CD4-positive, alpha-beta T cell treated with Interferon gamma for 1 hour (primary cell): ENCODE data around the gene TOR3A.

ENCODE experiments used
- DNase-seq: peaks from one replicate; pipeline ENCODE4 v3.0.0-alpha.2; 2020

The TOR3A gene

DNA sequence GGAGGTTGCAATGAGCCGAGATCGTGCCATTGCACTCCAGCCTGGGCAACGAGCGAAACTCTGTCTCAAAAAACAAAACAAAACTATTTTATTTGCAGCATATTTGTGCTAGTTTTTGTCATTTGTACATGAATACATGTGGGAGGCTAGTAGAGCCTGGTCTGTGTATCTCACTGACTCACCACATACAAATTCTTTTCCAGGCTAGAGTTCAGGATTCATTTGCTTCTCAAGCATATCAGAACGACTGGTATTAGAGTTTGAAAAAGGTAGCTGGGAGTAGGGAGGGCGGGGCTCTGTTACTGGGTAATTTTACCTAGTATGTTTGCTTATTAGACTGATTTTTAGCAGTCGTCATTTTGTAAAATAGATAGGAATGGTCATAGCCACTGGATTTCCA lies 4.5 kb upstream of the TOR3A start:
- DNase-seq: no peak

DNA sequence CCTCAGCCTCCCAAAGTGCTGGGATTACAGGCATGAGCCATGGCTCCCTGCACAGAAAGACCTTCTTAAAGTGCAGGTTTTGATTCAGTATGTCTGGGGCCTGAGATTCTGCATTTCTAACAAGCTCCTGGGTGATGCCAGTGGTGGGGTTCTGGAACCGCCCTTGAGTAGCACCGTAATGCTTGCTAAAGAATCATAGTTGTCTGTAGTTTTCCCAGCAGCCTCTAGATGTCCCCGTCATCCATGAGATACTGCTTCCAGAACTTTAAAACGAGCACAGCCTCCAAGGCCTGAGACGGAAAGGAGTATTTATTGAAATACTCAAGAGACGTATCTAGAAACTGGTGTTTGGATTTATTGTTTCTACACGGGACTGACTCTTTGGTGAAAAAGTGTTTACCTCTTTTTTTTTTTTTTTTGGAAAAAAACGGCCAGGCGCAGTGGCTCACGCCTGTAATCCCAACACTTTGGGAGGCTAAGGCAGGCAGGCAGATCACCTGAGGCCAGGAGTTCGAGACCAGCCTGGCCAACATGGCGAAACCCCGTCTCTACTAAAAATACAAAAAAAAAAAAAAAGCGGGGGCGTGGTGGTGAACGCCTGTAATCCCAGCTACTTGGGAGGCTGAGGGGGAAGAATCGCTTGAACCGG lies 2.6 kb upstream of the TOR3A start:
- DNase-seq: peak; percentile 58

DNA sequence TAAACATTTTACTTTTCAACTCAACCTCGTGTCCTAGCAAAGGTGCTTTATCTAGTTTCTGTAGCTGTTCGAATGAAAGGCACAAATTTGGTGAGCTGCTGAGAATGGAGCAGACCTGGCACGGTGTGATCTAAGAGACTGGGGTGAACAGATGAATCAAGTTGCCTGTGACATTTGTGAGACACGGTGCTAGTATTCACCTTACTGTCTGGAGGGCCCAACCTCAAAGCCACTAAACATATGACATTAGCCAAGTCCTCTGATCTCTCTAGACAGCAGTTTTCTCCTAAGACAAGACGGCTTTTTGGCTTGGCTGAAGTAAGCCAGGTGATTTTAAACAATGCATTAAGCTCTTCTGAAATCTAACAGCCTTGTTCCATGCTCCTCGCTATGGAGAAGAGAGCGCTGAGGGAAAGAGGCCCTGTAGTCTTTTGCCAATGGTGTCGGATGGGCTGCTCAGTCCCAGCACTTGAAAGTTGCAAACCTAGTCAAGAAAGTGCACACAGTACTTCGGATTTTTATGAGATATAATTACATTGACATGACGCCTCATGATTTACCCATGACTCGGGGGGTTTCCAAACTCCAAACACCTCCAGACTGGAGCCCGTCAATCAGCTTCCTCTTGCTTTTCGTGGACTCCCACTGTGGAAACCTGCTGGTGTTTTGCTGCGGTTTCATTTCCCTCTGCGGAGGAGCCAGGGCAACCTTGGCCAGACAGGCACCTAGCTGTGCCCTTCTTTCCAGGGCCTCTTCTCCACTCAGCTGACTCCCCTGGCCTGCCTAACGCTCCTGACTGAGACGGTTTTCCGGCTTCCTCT lies 794 bp upstream of the TOR3A start:
- peak; percentile 62 for DNase-seq

DNA sequence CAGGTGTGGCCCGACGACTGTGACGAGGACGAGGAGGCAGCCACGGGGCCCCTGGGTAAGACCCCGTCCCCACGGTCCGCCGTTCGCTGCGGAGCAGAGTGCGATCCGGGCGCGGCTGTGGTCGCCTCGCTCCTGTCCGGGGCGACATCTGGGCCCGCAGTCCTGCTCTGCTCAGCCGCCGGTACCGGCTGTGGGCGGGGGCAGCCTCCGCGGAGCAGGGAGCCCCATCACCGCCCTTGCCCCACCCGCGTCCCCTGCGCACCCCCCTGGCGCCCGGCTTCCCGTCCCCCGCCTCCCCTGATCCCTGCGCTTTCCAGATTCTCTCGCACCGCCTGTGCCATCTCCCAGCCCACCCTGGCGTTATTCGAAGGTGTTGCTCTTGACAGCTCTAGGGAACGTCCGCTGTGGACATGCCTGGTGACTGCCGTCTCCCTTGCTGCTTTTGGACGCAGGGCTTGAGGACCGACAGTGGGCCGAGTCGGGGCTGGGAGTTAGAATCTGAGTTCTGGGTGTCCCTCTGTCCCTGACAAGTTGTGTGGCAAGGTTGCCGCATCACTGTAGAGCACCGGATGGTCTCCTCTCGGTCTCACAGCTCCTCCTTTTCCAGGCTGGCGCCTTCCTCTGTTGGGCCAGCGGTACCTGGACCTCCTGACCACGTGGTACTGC lies 596 bp downstream of the TOR3A start:
- peak; percentile 14 for DNase-seq

DNA sequence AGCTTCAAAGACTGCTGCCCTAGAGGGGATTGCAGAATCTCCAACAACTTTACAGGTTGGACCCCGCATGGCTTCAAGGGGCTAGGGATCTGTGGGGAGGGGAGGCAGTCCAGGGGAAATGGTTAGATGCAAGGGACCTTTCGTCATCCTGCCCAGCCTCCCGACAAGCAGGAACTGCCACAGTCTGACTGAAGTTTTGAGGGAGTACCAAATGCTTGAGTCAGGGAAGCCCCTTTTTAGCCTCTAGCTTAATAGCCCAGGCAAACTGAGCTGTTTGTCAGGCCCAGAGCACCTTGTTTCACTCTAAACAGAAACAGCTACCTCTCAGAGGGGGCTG lies 1.1 kb downstream of the TOR3A start:
- peak; percentile 18 for DNase-seq

DNA sequence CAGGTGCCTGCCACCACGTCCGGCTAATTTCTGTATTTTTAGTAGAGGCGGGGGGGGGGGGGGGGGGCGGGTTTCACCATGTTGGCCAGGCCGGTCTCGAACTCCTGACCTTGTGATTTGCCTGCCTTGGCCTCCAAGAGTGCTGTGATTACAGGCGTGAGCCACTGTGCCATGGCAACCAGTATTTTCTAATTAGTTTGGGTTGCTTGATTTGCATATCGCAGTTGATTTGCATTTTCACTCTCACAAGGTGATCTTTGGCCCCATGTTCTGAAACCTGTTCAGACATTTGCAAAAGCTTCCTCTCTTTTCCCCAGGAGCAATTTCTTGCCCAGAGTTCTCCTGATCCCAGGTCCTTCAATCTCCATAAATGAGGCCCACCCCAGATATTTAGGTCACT lies 1.7 kb downstream of the TOR3A start:
- peak; percentile 25 for DNase-seq

DNA sequence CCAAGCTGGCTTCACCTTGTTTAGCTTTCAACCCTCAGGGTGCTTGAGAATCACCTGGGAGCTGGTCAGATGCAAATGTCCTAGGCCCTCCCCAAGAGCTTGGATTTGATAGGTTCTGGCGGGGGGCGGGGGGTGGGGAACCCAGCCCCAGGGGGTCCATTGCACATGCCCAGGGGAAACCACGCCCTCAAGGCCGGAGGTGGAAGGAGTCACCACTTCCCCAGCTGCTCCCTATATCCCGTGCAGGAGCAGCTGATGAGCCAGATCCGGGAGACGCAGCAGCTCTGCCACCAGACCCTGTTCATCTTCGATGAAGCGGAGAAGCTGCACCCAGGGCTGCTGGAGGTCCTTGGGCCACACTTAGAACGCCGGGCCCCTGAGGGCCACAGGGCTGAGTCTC lies 5.8 kb downstream of the TOR3A start:
- DNase-seq: no peak

DNA sequence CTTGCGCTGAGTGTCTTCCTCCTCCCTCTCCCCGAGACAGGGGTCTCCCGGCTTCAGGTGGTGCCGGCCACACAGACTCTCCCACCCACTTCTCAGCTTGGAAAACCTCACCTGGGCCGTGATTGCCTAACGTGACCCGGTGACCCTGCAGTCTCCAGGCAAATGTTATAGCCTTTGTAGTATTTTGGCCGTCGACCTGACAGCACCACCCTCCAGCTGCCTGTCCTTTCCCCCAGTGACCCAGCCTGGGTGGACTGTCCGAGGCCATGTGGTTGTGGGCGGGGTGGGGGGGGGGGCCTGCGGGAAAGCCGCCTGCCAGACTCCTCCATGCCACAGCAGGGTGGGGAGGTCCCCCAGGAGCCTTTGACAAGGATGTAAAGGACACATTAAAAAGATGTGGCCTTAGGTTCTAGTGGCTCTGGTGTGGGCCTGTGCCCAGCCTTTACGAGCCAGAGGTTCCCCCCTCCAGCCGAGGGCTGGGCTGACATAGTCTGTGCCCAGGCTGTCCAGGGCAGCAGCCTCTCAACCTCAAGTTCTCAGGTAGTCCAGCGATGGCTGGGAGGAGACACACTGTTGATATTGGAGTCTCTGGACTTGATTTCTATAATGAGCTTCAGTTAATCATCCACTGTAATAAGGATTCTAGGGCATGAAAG lies 8.1 kb downstream of the TOR3A start:
- DNase-seq: no peak

DNA sequence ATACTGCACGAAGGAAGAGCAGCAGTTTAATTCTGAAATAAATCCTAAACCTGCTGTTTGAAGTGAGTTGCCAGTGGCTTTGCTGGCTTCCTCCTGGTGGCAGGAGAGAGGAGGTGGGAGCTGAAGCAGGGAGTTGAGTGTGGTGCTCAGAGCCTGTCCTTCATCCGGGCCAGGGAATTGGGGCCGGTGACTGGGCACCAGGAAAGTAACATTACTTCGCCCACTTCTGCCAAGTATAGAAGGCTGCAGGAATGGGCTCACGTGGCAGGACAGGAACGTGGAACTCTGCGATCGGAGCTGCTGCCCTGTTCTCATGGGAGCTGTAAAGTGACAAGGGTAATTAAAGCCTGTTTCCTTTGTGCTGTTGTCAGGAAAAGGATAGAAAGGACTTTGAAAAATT lies 8.7 kb downstream of the TOR3A start:
- DNase-seq: no peak

DNA sequence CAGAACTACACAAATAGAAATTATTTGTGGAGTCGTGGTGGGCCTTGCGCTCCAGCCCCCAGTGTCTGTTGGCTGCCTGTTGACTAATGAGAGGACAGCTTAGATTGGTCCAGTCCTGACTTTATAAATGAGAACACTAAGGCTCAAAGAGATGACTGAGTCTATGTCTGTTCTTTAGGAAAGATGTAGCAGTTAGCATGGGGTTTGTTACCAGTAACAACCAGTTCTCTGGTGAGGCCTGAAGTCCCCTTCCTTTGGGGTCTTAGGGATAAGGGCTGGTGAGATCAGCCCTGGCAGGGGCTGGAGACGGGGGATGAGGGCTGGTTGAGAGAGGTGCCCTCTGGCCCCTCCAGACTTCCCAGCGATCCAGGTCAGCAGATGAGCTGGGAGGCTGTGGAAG lies 9.1 kb downstream of the TOR3A start:
- DNase-seq: no peak

DNA sequence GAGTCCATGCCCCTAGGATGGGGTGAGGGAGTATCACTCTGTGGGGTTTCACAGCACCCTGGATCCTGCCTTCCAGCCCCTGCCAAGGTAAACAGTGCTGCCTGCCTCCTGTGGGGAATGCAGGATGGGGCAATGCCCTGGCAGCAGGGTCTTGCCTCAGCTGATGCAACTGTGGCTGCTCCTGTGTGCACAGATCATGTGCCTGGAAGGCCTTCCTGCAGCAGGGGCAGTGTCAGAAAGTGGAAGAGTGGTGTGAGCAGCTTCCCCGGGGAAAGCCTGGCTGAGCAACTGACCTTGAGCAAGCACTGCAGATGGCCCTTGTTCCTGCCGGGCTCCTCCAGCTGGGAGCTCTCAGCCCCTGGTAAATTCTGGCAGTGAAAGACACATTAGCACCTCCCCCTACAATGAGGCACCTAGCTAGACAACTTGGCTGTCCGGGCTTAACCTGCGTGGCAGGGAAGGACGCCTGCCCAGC lies 9.9 kb downstream of the TOR3A start:
- DNase-seq: no peak

DNA sequence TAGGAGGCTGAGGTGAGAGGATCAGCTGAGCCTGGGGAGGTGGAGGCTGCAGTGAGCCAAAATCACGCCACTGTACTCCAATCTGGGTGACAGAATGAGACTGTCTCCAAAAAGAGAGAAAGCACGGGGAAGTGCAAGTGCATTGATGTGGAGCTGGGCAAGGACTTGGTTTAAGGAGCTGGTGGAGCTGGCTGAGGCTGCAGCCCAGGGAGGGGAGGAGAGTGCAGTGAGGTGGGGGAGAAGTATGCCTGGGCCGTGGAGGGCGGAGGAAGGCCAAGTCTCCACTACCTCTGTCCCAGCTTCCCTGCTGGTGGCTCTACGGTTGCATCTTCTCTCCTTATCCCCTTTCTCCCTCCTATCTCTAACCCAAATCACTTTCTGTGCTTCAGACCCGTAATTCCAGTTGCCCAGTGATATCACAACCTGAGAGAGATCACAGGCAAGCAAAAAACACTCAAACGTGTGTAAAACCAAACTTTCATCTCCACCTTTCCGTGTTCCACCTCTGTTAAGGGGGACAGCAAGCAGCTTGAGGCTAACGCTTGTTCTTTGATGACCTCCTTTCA lies 11.1 kb downstream of the TOR3A start:
- DNase-seq: no peak

DNA sequence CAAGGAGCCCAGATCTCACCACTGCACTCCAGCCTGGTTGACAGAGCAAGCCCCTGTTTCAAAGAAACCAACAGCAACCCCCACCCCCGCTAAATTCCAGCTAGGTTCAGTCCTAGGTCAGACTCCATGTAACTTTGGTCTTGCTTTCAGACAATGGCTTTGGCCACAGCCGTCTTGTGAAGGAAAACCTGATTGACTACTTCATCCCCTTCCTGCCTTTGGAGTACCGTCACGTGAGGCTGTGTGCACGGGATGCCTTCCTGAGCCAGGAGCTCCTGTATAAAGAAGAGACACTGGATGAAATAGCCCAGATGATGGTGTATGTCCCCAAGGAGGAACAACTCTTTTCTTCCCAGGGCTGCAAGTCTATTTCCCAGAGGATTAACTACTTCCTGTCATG lies 12.9 kb downstream of the TOR3A start:
- DNase-seq: no peak

DNA sequence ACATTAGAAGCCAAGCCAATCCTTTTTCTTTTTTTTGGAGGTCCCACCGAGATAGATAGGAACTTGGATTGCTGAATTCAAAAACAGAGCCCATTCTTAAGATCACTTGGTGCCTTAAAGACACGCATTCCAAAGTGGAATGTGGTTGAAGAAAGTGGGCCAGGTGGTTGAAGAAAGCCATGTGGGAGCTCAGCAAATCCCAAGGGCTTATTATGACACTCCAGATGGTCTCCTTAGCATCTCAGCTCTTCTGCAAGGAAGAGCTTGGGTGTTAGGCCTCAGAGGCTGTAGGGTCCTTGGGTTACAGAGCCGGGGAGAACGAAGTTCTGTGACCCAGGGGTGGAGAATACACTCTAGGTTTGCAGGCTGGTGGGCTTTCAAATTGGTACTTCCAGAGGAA lies 13.5 kb downstream of the TOR3A start:
- no peak for DNase-seq

DNA sequence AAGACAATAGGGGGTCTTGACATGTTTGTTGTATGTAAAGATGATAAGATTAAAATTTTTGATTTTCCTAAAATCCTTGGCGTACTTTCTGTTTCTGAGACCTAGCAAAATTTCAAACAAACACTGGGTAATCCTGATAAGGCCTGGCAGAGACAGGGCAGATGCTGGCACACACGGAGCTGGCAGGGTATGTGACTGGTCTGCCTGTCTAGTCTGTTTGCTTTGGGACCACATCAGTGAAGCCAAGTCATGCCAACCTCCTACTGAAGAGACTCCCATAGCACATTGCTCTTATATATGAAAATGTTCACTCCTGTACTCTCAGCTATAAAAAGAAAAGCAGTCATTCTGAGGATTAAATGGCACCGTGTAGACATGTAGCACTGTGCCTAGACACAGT lies 14.1 kb downstream of the TOR3A start:
- DNase-seq: no peak

DNA sequence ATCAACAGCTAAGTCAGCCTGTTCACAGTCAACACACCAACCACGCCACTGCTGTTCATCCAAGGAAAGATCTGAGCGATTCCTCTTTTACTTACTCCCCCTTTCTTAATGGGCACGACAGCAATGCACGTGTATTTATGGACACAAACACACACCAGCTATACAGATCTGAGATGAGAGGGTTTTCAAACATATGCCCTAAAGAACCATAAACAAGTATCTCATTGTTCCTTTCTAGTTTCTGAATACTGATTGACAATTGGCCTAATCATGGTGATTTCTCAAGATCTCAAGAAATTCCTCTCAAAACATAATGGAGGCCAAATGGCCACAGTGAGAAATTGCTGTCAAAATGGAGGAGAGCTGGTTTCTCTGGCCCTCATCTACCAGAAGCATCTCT lies 18.0 kb downstream of the TOR3A start:
- DNase-seq: no peak

DNA sequence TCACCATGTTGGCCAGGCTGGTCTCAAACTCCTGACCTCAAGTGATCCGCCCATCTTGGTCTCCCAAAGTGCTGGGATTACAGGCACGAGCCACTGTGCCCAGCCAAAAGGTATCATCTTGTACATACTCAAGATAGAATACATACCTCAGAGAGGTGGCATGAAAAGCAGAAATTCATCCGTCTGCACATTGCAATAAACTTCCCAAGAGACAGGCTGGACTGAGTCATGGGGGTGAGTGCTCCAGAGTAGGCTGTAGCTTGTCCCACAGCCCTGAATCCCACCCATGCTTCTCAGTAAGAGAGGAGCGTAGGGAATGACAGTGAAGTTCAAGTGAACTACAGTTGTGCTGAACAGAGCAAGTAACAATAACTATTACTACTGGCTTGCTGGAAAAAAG lies 19.7 kb downstream of the TOR3A start:
- no peak for DNase-seq

DNA sequence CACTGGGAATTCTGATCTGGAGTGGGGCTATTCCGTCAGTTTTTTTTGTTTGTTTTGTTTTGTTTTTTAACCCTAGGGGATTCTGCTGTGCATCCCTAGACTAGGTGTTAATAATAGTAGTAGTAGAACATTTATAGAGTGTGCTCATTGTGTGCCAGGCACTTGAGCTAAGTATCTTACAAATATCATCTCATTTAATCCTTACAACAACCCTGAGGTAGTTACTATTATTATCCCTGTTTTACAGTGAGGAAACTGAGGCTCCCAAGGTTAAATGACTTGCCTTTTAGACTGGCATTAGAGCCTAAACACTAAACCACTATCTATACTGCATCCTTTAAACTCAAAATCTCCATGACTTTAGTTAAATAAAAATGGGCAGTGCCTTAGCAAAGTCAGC lies 22.1 kb downstream of the TOR3A start:
- DNase-seq: no peak

DNA sequence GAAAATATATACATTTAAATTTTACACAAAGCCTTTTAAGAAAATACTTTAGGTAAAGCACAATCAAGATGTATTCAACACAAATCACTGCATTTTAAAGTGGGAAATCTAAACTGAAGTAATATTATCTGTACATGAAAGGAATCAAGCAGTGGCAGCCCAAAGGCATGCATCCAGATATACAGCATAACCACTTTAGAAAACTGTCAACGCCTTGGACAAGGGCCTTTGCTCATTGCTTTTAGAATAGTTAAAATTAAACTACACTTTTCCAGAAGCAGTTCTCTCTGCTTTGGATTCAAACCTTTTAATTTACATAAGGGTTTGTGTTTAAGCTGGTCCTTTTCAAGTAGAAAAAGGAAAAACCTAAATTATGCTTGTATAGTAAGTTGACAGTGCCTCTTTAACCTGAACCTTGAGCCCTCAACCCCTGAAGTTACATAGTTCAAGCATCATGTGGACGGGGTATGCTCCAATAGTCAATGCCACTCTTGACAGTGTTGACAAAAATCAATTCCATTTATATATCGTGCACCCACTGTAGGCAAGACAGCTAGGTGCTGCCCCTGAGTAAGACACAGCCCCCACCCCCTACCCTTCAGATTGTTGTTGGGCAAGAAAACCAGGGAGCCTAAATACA lies 22.9 kb downstream of the TOR3A start:
- no peak for DNase-seq

DNA sequence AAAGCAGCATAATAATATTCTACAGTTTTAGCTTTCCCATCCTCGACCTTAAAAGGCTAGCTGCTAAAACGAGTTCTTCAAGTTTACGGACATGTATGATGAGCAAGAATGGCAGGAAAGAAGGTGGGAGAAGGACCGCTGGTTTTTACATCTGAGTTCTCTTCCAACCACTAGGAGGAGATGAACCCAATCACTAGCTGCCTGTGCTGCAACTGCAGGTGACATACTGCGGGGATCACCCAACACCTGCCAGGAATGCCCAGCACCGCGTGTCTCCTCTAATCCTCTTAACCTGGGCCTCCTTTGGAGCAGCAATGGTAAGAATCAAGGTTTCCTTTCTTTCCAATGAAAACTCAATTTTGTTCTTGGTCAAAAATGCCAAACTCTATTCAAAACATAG lies 23.5 kb downstream of the TOR3A start:
- no peak for DNase-seq

DNA sequence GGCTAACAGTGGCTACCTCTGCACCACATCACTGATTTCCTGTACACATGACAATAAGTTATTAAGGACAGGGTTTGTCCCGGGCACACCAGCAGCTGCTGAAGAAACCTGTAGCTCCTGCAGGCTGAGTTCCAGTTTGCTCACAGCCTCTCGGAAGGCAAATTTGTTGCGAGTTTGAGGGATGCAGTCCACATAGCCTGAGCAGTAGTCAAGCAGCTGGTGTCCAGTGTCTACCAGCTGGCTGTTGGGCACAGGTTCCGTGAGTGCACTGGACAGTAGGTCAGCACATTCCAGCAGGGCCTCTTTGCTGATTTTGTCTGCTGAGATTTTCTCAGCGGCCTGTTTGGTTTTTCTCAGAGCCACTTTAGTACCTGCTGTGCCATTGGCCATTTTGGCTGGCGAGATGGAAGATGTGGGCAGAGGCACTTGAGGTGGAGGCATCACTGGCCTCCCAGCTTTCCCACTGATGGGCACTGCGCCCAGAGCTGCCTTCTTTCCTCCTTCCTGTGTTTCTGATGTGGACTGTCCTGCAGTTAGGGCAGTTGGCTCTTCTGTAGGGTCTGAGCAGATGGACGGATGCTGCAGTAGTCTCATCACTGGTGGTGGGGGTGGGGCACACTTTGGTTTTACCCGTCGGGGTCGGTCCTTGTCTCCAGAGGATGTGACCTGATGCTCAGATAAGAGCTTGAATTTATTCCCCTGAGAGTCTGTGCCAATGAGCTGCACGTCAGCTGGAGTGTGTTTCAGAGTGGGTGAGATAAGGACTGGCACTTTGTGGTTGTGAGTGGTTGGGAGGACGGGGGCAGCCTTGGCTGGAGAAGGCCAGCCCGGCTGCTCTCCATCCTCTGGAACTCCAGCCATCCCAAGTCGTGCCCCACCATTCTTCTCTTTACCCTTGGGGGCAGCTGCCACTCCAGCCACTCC lies 26.1 kb downstream of the TOR3A start:
- no peak for DNase-seq

DNA sequence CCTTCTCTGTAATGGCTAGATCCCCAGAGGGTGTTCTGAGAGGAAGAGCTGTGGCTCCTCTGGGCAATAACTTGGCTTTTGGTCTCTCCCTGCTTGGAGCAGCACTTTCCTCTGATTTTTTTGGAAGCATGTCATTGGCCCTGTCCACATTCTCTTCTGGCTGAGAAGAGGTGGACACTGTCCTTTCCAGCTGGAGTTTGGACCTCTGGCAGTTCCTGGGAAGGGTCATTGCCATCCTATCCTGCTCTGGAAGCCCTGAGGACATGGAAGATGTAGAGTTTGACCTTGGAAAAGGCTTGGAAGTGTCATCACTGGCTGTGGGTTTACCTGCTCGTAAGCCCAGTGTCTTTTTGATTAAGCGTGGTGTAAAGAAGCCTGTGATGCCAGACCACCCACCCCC lies 26.8 kb downstream of the TOR3A start:
- no peak for DNase-seq
